ENCODE measurements around the gene RAD51B. TPM values are rescaled to one million over a fixed set of nuclear protein-coding genes. Genes with fewer than 3 reads are reported as not detected.

The RAD51B gene
- total RNA-seq, 4 donors from 2014 or later: 12.6 to 26.4 (median 16.7) TPM

GRCh38 chr14:68246786-68247105, 427.2 kb downstream of the RAD51B start:
- no peaks in the 10 kb centered on the region for H3K9me3 ChIP-seq
- TF ChIP-seq, protein P1, sequence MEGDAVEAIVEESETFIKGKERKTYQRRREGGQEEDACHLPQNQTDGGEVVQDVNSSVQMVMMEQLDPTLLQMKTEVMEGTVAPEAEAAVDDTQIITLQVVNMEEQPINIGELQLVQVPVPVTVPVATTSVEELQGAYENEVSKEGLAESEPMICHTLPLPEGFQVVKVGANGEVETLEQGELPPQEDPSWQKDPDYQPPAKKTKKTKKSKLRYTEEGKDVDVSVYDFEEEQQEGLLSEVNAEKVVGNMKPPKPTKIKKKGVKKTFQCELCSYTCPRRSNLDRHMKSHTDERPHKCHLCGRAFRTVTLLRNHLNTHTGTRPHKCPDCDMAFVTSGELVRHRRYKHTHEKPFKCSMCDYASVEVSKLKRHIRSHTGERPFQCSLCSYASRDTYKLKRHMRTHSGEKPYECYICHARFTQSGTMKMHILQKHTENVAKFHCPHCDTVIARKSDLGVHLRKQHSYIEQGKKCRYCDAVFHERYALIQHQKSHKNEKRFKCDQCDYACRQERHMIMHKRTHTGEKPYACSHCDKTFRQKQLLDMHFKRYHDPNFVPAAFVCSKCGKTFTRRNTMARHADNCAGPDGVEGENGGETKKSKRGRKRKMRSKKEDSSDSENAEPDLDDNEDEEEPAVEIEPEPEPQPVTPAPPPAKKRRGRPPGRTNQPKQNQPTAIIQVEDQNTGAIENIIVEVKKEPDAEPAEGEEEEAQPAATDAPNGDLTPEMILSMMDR (IDR thresholded peaks at IDR 0.05): no peak
- no peak for TF ChIP-seq EP300 (IDR thresholded peaks at IDR 0.05)
- no peak for TF ChIP-seq POLR2A (IDR thresholded peaks at IDR 0.05)
- H3K36me3 ChIP-seq: no peaks in the 10 kb centered on the region
- no peaks in the 10 kb centered on the region for H3K27me3 ChIP-seq
- peak overlapping the region; percentile 60 to 82 (median 76) for H3K27ac ChIP-seq
- peaks cover 0 to 87% (median 53%) of the 10 kb centered on the region in 4 donors for H3K4me1 ChIP-seq
- 44 to 68% methylated on average over 2 of the region's 2 CpGs for WGBS, 2 donors
- no peak for DNase-seq (ENCODE audit: low spot score in 2 of 2)
- H3K4me3 ChIP-seq: no peak overlapping the region

DNA sequence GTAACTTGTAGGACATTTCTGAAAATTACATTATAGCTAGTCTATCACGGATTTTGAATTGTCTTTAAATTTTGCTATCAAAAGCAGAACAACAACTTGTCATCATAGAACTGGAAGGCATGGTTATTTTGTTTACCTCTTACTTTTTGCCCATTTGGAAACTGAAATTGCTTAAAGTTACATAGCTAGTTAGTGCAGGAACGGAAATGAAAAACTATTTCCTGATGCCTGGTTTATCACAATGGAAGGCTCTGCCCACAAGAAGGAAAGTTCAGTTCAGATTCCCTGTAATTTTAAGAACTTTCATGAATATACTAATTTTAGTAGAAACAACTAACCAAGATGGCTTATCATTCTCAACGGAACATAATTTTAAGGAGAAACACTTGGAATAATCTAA, 427.7 kb downstream of the RAD51B start:
- H3K27ac ChIP-seq: peak overlapping the region in 3 of 4 donors; percentile 60 to 82 (median 81)
- no peak for TF ChIP-seq EP300 (IDR thresholded peaks at IDR 0.05)
- TF ChIP-seq, protein P1 (IDR thresholded peaks at IDR 0.05): no peak
- TF ChIP-seq POLR2A (IDR thresholded peaks at IDR 0.05): no peak
- no peaks in the 10 kb centered on the region for H3K27me3 ChIP-seq
- no peaks in the 10 kb centered on the region for H3K9me3 ChIP-seq
- peaks cover 0 to 93% (median 53%) of the 10 kb centered on the region in 4 donors for H3K4me1 ChIP-seq
- WGBS, 2 donors: 70 to 81% methylated on average over 3 of the region's 3 CpGs
- no peak for DNase-seq (ENCODE audit: low spot score in 2 of 2)
- no peaks in the 10 kb centered on the region for H3K36me3 ChIP-seq
- H3K4me3 ChIP-seq: no peak overlapping the region

DNA sequence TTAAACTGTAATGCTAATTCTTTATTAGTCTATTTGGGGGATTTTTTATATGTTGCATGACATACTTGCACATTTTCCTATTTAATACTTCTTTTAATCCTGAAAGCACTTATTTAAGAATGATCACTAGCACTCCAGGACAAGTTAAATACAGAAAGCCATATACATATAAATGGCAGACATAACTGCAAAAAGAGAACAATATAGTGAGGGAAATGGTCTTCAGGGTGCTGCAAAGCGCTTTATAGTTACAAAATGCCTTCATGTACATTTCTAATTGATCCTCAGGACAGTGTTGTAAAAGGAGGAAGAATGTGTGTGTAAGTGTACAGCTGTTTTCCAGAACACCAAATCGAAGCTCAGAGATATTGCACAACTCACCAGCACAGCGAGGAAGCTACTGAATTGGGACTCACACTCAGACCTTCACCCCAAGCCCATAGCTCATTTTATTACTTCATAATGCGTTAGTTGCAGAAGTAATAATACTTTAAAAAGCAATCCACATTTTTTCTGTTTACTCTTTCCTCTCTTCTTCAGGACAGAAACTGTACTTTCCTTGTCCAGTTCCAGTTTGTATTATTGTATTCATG, 428.2 kb downstream of the RAD51B start:
- peaks cover 0 to 98% (median 53%) of the 10 kb centered on the region in 4 donors for H3K4me1 ChIP-seq
- no peaks in the 10 kb centered on the region for H3K27me3 ChIP-seq
- H3K27ac ChIP-seq: peak overlapping the region in 3 of 4 donors; percentile 56 to 82 (median 81)
- TF ChIP-seq EP300 (IDR thresholded peaks at IDR 0.05): peak in 1 of 2 donors; percentile 65
- no peak for TF ChIP-seq POLR2A (IDR thresholded peaks at IDR 0.05)
- no peak overlapping the region for H3K4me3 ChIP-seq
- WGBS, 2 donors: 41 to 47% methylated on average over 4 of the region's 4 CpGs
- no peaks in the 10 kb centered on the region for H3K36me3 ChIP-seq
- DNase-seq (ENCODE audit: low spot score in 2 of 2): no peak
- no peaks in the 10 kb centered on the region for H3K9me3 ChIP-seq

GRCh38 chr14:68248481-68249255, 429.1 kb downstream of the RAD51B start:
- Histone ChIP-seq H3K27ac (peak overlapping the region in 3 of 4 donors; percentile 56 to 82 (median 81)), H3K4me1 (peaks cover 0 to 96% (median 47%) of the 10 kb centered on the region in 4 donors), H3K9me3 (no peaks in the 10 kb centered on the region), H3K4me3 (no peak overlapping the region), H3K36me3 (no peaks in the 10 kb centered on the region), H3K27me3 (no peaks in the 10 kb centered on the region)
- TF ChIP-seq POLR2A (IDR thresholded peaks at IDR 0.05) (no peak), EP300 (IDR thresholded peaks at IDR 0.05) (peak; percentile 12 to 65)
- TF ChIP-seq, protein P1 (IDR thresholded peaks at IDR 0.05): peak; percentile 43 to 83 (median 68)
- DNase-seq (ENCODE audit: low spot score in 2 of 2): no peak
- 46 to 49% methylated on average over 7 of the region's 7 CpGs for WGBS, 2 donors

GRCh38 chr14:68249661-68250451, 430.3 kb downstream of the RAD51B start:
- Histone ChIP-seq H3K4me3 (no peak overlapping the region), H3K27ac (peak overlapping the region in 3 of 4 donors; percentile 61 to 82 (median 81)), H3K9me3 (no peaks in the 10 kb centered on the region), H3K4me1 (peaks cover 0 to 96% (median 43%) of the 10 kb centered on the region in 4 donors), H3K36me3 (no peaks in the 10 kb centered on the region), H3K27me3 (no peaks in the 10 kb centered on the region)
- DNase-seq (ENCODE audit: low spot score in 2 of 2): no peak
- TF ChIP-seq POLR2A (IDR thresholded peaks at IDR 0.05) (no peak), EP300 (IDR thresholded peaks at IDR 0.05) (no peak)
- TF ChIP-seq, protein P1 (IDR thresholded peaks at IDR 0.05): no peak
- WGBS, 2 donors: 46 to 50% methylated on average over 3 of the region's 3 CpGs

All from tibial nerve (tissue), 4 donors.